AG04450 (cell line): ENCODE measurements around the gene CCDC90B. TPM values are rescaled to one million over a fixed set of nuclear protein-coding genes. Genes with fewer than 3 reads are reported as not detected.
"Not testable (repeated sequence)": the region's sequence is repeated elsewhere in the genome, so short reads cannot be mapped to it uniquely, and the experiment has no call there.

Experiments used
- CTCF ChIA-PET: fragments of 300-600, 350-600 bp; formaldehyde crosslinking; extraction: SDS; loops from one replicate; lab custom pipeline; 2022; ENCODE audit warnings: antibody characterized with exemption, inconsistent platforms; lab: Charles Lee
- POLR2A ChIA-PET: fragments of 350-600 bp; formaldehyde crosslinking; extraction: SDS; loops from one replicate; lab custom pipeline; 2021; ENCODE audit warnings: antibody characterized with exemption, inconsistent platforms; lab: Yijun Ruan, JAX
- DNase-seq: peaks from one replicate; pipeline ENCODE4 v3.0.0-alpha.2; 2011; ENCODE audit warnings: low read depth, low spot score
- H3K27ac ChIP-seq: one replicate; pipeline ENCODE4 v1.5.1; 2012; ENCODE audit warnings: low read depth, low read length, control low read depth
- H3K27me3 ChIP-seq: one replicate; pipeline ENCODE4 v1.6.0; 2012; ENCODE audit warnings: low read length; ENCODE audit not compliant: control insufficient read depth, insufficient read depth
- H3K4me3 ChIP-seq: 2 replicates; pipeline ENCODE4 v1.5.1; 2011; ENCODE audit warnings: mild to moderate bottlenecking, low read depth, low read length, control low read depth
- H3K9me3 ChIP-seq: 2 replicates; pipeline ENCODE4 v1.5.1; 2012; ENCODE audit warnings: low read length; ENCODE audit not compliant: control insufficient read depth, insufficient read depth
- CTCF ChIP-seq: IDR thresholded peaks from 2 replicates; pipeline ENCODE4 v1.5.1; 2011; ENCODE audit warnings: low read depth, low read length, control low read depth, inconsistent platforms
- polyA plus RNA-seq: library from polyadenylated mRNA; depleted of rRNA; stranded (reverse); fragments of >200 nt; gene quantifications from 2 replicates; pipeline ENCODE4 v1.2.3, GENCODE V29; 2011

Gene CCDC90B
- polyA plus RNA-seq, 1 experiment, result 84.5 TPM

DNA sequence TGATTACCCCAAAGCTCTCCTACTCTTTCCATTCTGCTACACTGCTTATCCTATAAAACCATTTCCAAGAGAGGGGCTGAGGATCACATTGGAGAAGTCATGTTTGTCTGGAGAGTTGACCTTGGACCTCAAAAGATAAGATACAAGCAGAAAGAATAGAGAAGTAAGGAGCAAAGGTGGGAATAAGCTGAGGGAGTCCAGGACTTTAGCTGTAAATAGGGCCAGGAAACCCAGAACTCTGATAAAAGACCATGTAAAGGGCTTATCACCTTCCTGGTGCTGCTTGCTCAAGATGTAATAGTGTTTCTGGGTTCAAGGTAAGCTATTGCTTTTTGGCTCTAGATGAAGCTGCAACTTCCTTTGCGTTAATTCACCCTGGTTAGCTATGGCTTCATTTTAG, 32.8 kb upstream of the CCDC90B start:
- DNase-seq, result no peak
- no peaks in the 10 kb centered on the region for H3K27me3 ChIP-seq
- peaks cover 3% of the 10 kb centered on the region; the same call in 1 of the 2 replicates for H3K9me3 ChIP-seq
- ChIA-PET CTCF (no interaction called here), POLR2A (no interaction called here)
- H3K4me3 ChIP-seq, result no peak overlapping the region
- H3K27ac ChIP-seq, result no peak overlapping the region
- TF ChIP-seq CTCF, result no peak

- no peak for TF ChIP-seq CTCF
- ChIA-PET CTCF (interaction anchor here (0.8 to 0.9 kb wide), 2 partner anchors 25 to 502 kb away, joined by 3 read pairs; no protein-coding TSS in a partner anchor), POLR2A (no interaction called here)
- Histone ChIP-seq H3K27me3 (no peaks in the 10 kb centered on the region), H3K27ac (no peak overlapping the region), H3K9me3 (peaks cover 3% of the 10 kb centered on the region; the same call in 1 of the 2 replicates), H3K4me3 (no peak overlapping the region)
- no peak for DNase-seq
Observed at GRCh38 chr11:83317757-83318690, 31.9 kb upstream of the CCDC90B start.

GRCh38 chr11:83316897-83317268, 30.7 kb upstream of the CCDC90B start:
- H3K27ac ChIP-seq, H3K9me3 ChIP-seq, H3K4me3 ChIP-seq, CTCF ChIA-PET, POLR2A ChIA-PET, DNase-seq, H3K27me3 ChIP-seq: not testable (repeated sequence)

GRCh38 chr11:83316143-83316896, 30.2 kb upstream of the CCDC90B start:
- DNase-seq, POLR2A ChIA-PET, CTCF ChIA-PET, H3K4me3 ChIP-seq, H3K9me3 ChIP-seq, H3K27me3 ChIP-seq, H3K27ac ChIP-seq: not testable (repeated sequence)

GRCh38 chr11:83312430-83312829, 26.3 kb upstream of the CCDC90B start:
- H3K9me3 ChIP-seq, result no peaks in the 10 kb centered on the region; the same call in 1 of the 2 replicates
- no peaks in the 10 kb centered on the region for H3K27me3 ChIP-seq
- ChIA-PET POLR2A (no interaction called here), CTCF (interaction anchor here (0.8 kb wide), 1 partner anchor 19 kb away, joined by 6 read pairs; no protein-coding TSS in a partner anchor)
- no peak overlapping the region for H3K4me3 ChIP-seq
- TF ChIP-seq CTCF, result no peak
- DNase-seq, result no peak
- no peak overlapping the region for H3K27ac ChIP-seq
